NOMO-1 treated with DMSO at 0.1 percent for 48 hours (cell line): ENCODE results near the gene RAP1GAP2.
"Not testable (repeated sequence)": the region's sequence is repeated elsewhere in the genome, so short reads cannot be mapped to it uniquely, and the experiment has no call there.

Experiments used
- DNase-seq: peaks from one replicate; lab custom pipeline; 2025; ENCODE audit not compliant: unreplicated experiment; lab: John Stamatoyannopoulos, UW

RAP1GAP2 gene

DNA sequence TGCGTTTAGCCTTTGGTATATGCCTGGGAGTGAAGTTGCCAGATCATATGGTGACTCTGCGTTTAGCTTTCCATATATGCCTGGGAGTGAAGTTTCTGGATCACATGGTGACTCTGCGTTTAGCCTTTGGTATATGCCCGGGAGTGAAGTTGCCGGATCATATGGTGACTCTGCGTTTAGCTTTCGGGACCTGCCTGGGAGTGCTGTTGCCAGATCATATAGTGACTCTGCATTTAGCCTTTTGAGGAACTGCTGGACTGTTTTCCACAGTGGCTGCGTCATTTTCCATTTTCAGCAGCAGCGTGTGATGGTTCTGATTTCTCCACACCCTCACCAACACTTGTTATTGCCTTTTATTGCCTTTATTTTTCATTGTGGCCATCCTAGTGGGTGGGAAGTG lies 194.2 kb downstream of the RAP1GAP2 start:
- DNase-seq = peak; percentile 2

DNA sequence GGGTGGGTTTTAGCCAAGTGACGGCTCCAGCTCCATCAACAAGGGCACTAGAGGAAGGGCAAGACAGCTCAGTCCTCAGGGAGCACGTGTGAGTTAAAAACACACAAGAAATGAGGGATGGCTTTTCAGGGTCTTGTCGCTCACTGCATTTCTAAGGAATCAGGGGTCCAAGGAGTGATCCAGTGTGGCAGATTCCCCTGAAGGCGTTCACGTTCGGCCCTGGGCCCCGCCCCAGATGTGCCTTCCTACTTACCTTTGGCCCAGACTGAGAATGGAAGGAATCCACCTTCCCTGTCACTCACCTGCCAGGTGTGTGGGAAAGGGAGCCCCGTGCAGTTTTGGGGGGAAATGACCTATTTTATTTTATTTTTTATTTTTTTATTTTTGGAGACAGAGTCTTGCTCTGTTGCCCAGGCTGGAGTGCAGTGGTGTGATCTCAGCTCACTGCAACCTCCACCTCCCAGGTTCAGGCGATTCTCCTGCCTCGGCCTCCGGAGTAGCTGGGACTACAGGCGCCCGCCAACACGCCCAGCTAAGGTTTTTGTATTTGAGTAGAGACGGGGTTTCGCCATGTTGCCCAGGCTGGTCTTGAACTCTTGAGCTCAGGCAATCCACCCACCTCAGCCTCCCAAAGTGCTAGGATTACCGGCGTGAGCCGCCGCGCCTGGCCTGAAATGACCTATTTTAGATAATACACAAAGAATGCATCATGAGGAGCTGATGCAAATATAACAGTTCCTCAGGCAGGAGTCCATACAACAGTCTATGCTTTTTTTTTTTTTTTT lies 195.3 kb downstream of the RAP1GAP2 start:
- not testable (repeated sequence) for DNase-seq

DNA sequence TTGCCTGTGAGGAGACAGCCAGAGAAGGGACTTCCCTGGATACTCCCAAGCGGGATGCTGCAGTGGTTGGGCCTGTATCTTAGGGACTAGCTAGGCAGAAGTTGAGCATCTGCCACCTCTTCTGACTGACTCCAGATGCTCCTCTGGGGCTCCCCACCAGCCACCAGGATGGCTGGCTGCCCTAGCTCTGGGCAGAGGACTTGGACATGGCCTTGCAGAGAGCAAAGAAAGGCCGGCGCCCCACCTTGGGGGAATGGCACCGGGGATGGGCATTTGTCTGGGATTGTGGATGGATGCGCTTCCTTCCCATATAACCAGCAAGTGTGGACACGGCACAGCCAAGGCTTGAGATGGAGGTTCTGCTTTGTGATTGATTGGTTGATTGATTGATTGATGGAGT lies 198.2 kb downstream of the RAP1GAP2 start:
- DNase-seq = no peak

DNA sequence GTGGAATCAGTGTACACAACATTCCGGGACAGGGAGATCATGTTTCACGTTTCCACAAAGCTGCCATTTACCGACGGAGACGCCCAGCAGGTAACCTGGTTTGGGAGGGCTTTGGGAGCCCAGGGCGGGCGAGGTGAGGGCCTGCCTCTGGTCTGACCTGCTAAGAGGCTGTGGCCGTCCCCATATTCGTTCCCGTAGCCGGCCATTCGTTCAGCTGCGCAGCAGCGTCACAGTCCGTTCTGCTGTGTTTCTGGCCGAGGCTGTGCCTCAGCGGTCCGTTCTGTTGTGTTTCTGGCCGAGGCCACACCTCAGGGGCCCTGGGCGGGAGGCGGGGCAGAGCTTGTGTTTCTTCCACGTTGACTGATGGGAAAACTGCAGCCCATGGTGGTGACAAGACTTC lies 199.1 kb downstream of the RAP1GAP2 start:
- DNase-seq = no peak

DNA sequence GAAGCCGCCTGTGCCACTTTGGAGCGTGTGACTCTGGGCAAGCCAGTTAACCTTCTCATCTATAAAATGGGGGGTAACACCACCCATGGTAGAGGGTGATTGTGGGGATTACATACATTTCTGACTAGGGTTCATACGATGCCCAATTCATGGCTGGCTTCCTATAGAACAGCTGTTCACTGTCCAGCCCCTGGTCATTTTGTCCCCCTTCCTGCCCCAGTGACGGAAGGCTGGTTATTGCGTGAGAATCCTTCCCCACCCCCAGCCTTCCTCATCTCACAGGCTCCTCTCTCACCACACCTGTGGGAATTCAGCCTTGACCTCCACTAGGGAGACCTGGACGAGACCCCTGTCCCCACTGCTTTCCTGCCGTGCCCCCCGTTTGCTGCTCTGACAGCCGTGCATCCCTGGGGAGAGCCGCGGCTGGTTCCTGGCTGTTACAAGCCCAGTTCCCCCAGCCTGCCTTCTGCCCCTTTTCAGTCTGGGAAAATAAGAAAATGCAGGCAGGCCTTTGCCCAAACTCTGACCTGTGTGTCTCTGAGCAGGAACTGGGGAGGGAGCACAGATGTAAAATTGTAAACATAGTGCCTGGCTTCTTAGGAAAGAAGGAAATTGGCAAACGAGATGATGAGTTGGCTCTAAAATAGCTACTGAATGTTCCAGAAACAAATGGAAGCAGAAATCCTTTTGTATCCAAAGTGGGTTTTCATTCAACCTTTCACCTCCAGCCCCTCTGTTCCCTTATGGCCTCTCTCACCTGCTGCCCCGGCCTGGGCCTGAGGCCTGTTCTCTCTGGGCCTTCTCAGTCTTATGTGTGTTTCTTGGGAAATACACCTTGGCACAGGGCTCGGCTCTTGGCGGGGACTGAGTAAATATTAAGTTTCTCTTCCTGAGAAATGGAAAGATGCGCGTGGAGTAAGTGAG lies 199.9 kb downstream of the RAP1GAP2 start:
- no peak for DNase-seq

DNA sequence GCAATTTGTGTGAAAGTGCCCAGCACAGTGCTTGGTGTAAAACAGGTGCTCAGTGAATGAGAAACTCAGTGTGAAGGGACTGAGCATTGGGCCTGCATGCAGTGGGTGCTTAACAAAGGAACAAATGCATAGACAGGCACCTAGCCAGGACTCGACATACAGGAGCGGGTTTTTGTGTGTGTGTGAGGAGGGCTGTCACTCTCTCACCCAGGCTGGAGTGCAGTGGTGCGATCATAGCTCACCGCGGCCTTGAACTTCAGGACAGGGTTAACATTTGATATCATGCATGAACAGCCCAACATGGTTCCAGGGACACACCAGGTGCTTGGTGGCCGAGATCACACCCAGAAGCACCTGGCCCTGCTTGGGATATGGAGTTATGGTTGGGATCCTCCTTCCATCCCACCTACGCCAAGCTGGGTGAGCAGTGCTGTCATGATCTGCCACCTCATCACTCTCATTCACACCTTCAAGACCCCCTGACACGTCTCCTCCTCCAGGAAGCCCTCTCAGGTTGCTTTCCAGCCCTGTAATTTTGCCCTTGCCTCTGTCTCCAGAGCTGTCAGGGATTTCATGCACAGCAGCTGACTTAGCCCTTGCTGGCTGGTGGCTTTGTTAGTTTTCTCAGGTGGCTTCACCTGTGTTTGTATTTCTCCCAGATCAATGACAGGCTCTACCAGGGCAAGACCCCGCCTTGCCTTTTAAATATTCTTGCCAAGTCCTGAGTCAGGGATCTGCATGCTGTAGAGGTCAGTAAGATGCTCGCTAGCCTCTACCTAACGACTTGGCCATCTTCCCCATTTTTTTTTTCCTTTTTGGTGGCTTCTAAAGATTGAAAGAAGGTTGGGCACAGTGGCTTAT lies 200.8 kb downstream of the RAP1GAP2 start:
- DNase-seq = no peak

DNA sequence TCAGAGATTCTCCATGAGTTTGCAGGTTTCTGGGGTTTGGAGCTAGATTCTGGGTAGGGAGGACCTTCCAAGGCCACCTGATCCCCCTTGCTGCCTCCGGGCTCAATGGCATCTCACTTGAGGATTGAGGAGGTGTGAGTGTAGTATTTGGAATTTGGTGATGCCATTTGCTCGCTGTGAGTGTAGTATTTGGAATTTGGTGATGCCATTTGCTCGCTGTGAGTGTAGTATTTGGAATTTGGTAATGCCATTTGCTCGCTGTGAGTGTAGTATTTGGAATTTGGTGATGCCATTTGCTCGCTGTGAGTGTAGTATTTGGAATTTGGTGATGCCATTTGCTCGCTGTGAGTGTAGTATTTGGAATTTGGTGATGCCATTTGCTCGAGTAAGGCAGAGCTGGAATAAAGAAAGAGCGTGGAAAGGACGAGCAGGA lies 202.2 kb downstream of the RAP1GAP2 start:
- DNase-seq = not testable (repeated sequence)

DNA sequence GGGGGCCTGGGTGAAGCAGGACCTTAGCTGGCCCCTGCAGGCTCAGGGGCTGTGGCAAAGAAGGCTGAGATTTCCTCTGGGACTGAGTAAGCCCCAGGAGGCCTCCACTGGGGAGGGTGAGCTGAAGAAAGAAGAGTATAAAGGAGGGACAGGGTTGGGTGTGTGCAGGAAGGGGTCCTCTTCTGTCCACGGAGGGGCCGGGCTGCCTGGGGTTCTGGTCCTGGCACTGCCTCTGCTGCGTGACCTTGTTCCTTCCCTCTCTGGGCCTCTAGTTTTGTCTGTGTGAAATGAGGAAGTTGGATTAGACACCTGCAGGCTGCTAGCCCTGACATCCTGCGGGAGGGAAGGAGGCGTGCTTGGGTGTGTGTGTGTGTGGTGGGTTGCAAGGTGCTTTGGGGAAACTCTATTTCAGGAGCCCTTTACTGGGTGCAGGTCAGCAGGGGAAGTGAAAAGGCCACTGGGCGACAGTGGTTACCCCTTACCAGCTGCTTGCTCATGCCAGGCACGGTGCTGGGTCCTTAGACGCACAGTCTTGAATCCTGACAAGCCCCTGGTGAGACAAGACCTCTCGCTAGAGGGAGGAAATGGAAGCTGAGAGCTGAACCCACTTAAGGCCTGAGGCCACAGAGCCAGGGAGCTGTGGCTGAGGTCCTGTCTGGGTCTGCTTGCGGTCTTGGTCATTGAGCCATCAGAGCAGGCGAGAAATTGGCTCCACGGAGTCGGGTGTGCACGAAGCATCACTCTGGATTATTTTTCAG lies 206.5 kb downstream of the RAP1GAP2 start:
- peak; percentile 76 for DNase-seq

DNA sequence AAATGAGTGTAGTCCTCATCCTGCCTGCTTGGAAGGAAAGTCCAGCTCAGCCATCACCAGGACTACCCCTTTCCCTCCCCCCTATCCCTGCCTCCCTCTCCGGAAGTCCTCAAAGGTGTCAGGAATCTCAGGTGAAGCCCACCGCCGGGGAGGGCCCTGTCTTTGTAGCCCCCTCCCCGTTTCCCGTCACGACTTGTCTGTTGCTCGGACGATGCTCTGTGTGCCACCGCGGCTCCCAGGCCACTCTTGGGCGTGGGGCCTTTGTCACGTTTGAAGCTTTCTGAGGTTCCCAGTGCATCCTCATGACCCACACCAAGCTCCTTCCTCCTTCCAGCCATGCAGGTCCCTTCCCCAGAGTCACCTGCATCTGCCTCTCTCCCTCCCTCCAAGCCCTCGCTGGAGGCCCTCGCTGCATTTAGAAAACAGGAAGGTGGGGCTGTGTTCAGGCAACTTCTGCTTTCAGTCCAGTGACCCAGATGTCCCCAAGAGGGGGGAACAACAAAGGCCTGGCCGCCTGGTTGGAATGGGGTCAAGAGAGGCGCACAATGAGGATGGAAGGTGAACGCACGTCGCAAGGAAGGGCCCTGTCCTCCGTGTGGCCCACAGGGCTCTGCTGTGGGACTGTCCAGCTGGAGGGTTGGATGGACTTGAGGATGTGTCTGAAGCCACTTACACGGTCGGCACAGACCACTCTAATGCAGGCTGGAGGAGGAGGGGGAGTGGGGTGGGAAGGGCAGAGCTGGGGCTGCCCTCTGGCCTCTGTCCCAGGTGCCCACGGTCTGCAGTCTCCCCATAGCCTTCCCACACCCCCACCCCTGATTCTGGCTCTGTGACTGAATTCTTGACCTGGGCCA lies 207.3 kb downstream of the RAP1GAP2 start:
- DNase-seq = peak; percentile 71

DNA sequence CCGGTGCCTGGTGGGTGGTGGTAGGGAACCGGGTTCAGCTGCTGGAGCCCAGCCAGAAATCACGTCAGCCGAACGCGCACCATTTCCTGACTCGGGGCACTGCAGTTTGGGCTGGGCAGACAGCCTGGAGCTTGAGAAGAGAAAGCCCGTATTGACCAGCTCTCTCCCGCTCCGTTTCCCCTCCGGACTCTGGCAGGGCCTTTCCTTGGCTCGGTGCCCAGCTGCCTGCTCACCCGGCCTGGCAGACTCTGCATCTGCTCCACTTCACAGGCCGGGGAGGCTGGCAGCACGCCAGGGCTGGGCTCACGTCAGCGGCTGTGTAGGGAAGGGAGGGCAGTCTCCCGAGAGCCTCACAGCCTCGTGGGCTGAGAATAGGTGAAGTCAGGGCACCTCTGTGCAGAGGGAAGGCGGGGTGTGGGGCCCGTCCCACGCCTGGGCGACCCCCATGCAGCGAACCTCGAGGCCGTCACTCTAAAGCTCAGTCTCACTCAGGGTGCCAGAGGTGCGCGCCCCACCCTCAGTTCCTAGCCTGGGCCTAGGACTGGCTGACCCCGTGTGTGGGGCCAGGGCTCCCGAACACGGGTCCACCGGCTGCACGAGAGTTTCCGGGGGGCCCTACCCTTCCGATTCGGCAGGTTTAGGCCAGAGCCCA lies 208.0 kb downstream of the RAP1GAP2 start:
- peak; percentile 38 for DNase-seq

DNA sequence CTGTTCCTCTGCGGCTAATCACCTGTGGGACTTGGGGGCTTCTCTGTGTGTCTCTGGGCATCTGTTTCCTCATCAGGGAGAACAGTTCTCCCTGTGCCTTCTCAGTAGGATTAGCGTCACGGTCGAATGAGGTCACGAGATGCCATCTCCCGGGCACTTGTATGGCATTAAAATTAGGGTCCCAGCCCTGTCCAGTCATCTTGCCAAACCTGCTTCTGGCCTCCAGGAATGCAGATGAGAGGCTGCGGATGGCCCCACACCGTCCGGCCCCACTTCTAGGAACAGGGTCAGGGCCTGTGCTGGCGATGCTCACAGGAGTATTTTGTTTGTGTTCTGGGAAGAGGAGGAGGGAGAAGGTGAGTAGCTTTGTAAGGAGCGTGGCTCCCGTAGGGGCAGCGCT lies 208.7 kb downstream of the RAP1GAP2 start:
- DNase-seq = no peak

DNA sequence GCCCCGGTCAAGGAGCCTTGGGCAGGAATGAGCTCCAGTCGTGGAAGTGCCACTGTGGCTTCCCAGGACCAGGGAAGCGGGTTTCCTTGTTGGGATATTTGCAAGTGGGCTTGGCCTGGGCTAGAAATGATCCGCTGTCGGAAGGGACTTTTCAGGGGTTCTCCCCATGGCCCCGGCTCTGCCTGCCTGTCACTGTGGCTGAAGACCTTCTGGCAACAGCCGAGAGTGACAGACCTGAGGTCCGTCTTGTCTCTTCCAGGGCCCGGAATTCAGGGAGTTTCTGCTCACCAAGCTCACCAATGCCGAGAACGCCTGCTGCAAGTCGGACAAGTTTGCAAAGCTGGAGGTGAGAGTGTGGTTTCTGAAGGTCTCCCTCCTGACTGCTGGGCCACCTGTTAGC lies 209.5 kb downstream of the RAP1GAP2 start:
- DNase-seq = no peak

DNA sequence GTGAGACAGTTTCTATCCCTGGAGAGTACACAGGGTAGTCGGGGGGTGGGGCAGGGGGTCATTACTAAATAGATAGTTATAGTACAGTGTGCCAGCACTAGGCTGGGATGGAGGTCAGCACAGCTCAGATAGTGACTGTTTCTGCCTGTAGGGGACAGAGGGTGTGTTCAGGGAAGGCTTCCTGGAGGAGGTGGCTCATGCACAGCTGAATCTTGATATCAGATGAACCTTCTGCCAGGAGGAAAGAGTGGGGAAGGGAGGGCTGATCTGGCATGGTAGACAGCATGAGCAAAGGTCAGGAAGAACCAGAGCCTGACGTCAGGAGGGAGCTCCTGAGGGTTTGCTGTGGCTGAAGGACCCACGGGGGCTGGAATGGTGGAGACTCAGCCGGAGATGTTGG lies 210.6 kb downstream of the RAP1GAP2 start:
- DNase-seq = no peak

DNA sequence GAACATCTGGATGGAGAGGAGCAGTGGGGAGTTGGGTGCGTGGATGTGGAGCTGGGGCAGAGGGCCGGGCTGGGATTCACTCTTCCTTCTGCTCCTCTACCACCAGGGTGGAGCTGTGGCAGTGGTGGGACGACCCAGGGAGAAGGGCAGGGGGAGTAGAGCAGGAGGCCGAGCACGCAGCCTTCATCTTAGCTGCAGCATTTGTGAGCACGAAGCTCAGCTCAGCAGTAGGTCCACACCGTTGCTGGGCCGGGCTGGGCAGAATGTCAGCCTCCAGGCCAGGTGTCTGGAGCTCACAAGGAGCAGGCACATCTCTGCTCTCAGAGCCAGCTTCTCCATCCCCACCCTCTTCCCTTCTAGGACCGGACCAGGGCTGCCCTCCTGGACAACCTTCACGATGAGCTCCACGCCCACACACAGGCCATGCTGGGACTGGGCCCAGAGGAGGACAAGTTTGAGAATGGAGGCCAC lies 211.4 kb downstream of the RAP1GAP2 start:
- no peak for DNase-seq

DNA sequence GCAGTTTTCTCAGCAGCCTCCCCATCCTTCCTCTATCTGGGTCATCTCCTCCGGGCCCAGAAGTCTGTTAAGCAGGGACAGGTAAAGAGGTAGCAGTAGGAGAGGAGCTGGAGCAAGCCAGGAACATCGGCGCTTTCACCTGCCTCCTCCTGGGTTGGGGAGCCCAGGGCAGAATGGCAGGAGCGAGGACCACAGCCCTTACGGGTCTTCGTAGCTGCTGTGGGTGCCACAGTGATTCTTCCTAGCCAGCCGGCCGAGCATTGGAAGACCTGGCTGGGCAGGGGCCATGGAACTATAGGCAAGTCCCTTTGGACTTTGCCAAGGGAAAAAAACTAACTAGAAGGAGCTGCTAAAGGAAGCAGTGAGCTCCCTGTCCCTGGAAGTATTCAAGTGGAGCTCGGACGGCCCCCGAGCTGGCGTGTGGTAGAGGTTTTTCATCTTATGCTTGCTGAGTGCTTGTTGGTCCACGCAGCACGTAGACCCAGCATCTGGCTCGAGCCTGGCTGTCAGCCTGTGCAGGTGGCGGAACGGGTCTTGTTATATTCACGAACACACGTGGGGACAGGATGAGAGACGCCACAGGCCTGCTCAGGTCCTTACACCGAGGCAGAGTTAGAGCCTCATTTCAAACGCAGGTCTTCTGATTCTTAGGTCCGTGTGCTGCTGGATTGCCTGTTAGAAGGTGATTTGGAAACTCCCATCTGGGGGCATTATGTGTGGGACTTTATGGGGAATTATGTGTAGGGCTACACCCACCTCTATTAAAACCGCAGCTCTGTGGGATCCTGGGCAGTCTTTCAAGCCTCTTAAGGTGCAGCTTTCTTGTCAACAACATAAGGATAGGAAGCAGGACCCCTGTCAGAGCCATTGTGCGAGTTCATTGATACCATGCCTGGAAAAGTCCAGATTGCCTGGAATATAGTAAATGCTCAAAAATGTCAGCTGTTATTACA lies 212.4 kb downstream of the RAP1GAP2 start:
- DNase-seq = no peak

DNA sequence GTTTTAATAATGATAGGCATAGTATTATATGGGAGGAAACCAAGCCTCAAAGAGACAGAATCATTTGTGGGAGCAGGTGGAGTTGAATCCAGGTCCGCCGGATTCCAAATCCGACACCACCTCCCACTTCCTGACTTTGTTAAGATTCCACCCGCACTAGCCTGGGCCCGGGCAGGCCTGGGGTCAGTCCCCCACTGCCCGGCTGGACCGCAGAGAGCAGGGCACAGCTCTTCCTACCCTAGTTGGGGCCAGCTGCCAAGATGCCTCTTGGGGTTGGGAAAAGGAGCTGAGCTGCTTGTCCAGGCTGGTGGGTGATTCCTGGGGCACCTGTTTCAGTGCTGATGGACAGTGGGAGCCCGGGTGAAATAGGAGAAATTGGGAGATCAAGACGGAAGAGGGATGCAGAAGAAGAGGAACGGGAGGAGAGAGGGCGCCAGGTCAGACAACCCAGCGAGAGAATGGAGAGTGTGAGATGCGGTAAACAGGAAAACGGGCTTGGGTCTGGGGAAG lies 213.2 kb downstream of the RAP1GAP2 start:
- no peak for DNase-seq

DNA sequence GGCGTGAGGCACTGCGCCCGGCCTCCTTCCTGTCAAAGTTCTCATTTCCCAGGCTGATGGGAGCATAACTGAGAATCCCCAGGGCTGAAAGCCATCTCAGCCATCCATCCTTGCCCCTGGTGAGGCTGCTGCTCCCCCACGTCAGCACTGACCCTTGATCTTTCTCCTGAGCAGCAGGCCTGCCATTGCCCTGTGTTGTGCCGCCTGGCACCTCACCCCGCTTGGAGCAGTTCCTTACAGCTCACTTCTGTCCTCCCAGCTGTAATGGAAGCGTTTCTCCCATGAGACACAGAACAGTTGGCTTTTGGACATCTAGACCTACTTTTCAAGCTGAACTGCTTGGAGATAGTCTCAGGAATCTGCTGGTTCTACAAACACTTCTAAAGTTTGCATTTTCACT lies 215.7 kb downstream of the RAP1GAP2 start:
- no peak for DNase-seq
